NCI-H2107 (cell line): ENCODE data around the gene ZNF746.
"Not testable (repeated sequence)": the region's sequence is repeated elsewhere in the genome, so short reads cannot be mapped to it uniquely, and the experiment has no call there.

Source experiments
- DNase-seq: peaks from one replicate; lab custom pipeline; 2025; lab: John Stamatoyannopoulos, UW

Gene ZNF746

GRCh38 chr7:149459540-149460452 lies 37.8 kb downstream of the ZNF746 start:
- no peak for DNase-seq

- no peak for DNase-seq
Measured at GRCh38 chr7:149459201-149459539, 38.4 kb downstream of the ZNF746 start.

GRCh38 chr7:149458235-149458634 lies 39.4 kb downstream of the ZNF746 start:
- DNase-seq, result no peak

- no peak for DNase-seq
Measured at GRCh38 chr7:149457766-149458165, 39.8 kb downstream of the ZNF746 start.

- DNase-seq, result no peak
Measured at GRCh38 chr7:149456506-149457421, 40.8 kb downstream of the ZNF746 start.

- DNase-seq, result no peak
Measured at GRCh38 chr7:149455175-149455950, 42.2 kb downstream of the ZNF746 start.

GRCh38 chr7:149454750-149455149 lies 42.9 kb downstream of the ZNF746 start:
- DNase-seq, result no peak

GRCh38 chr7:149454006-149454405 lies 43.6 kb downstream of the ZNF746 start:
- DNase-seq, result no peak

GRCh38 chr7:149450821-149451220 lies 46.8 kb downstream of the ZNF746 start:
- no peak for DNase-seq

- no peak for DNase-seq
Measured at GRCh38 chr7:149449897-149450296, 47.7 kb downstream of the ZNF746 start.

GRCh38 chr7:149448961-149449360 lies 48.6 kb downstream of the ZNF746 start:
- no peak for DNase-seq

- not testable (repeated sequence) for DNase-seq
Measured at GRCh38 chr7:149446026-149446425, 51.6 kb downstream of the ZNF746 start.

GRCh38 chr7:149444287-149444686 lies 53.3 kb downstream of the ZNF746 start:
- DNase-seq, result no peak

GRCh38 chr7:149443523-149443922 lies 54.1 kb downstream of the ZNF746 start:
- DNase-seq, result no peak

GRCh38 chr7:149442924-149443323 lies 54.7 kb downstream of the ZNF746 start:
- no peak for DNase-seq

GRCh38 chr7:149440222-149440621 lies 57.4 kb downstream of the ZNF746 start:
- no peak for DNase-seq

GRCh38 chr7:149436358-149436757 lies 61.3 kb downstream of the ZNF746 start:
- DNase-seq, result no peak

- DNase-seq, result no peak
Measured at GRCh38 chr7:149433124-149433523, 64.5 kb downstream of the ZNF746 start.

- DNase-seq, result no peak
Measured at GRCh38 chr7:149432121-149432691, 65.4 kb downstream of the ZNF746 start.

GRCh38 chr7:149431486-149432120 lies 66.0 kb downstream of the ZNF746 start:
- no peak for DNase-seq

- no peak for DNase-seq
Measured at GRCh38 chr7:149430192-149430591, 67.4 kb downstream of the ZNF746 start.
